OCI-LY7 (cell line): ENCODE results near the gene UGT1A6. TPM values are rescaled to one million over a fixed set of nuclear protein-coding genes. Genes with fewer than 3 reads are reported as not detected.

Source experiments
- BruUV-seq: library from RNA; stranded (reverse); fragments of 400-500 nt; replicated peaks from 2 replicates; lab custom pipeline; 2021; lab: Mats Ljungman, UMichigan
- CTCF ChIA-PET: fragments of 300-600 bp; sonication (Branson Sonifier 250); formaldehyde crosslinking; loops from one replicate; lab custom pipeline; 2022; ENCODE audit warnings: antibody characterized with exemption; ENCODE audit not compliant: unreplicated experiment; lab: Charles Lee
- POLR2A ChIA-PET: fragments of 300-600 bp; sonication (Branson Sonifier 250); formaldehyde crosslinking; loops from one replicate; lab custom pipeline; 2022; ENCODE audit warnings: antibody characterized with exemption; lab: Charles Lee
- DNase-seq: peaks from one replicate; pipeline ENCODE4 v3.0.0-alpha.2; 2015; ENCODE audit warnings: low spot score
- H2AFZ ChIP-seq: fragments of 200-600 bp; sonication (generic), shearing (Covaris generic); 2 replicates; pipeline ENCODE4 v1.6.1; 2014; ENCODE audit warnings: mild to moderate bottlenecking, antibody characterized with exemption, low read length, moderate library complexity
- H3K27ac ChIP-seq: fragments of 200-600 bp; sonication (generic); 2 replicates; pipeline ENCODE4 v1.5.1; 2014; ENCODE audit warnings: mixed run types, low read depth, mild to moderate bottlenecking, moderate library complexity, low read length, inconsistent platforms; ENCODE audit not compliant: poor library complexity, severe bottlenecking
- H3K36me3 ChIP-seq: fragments of 200-600 bp; sonication (generic); 2 replicates; pipeline ENCODE4 v1.6.1; 2014; ENCODE audit warnings: mild to moderate bottlenecking, antibody characterized with exemption, low read length, moderate library complexity, mixed read lengths; ENCODE audit not compliant: insufficient read depth
- H3K4me1 ChIP-seq: fragments of 200-600 bp; sonication (generic); 2 replicates; pipeline ENCODE4 v1.5.1; 2014; ENCODE audit warnings: mild to moderate bottlenecking, low read length; ENCODE audit not compliant: insufficient read depth, poor library complexity, severe bottlenecking
- H3K4me2 ChIP-seq: fragments of 200-600 bp; sonication (generic); 2 replicates; pipeline ENCODE4 v1.6.1; 2014; ENCODE audit warnings: mild to moderate bottlenecking, low read length
- H3K4me3 ChIP-seq: fragments of 200-600 bp; sonication (generic); 2 replicates; pipeline ENCODE4 v1.5.1; 2014; ENCODE audit warnings: mild to moderate bottlenecking, low read depth, low read length; ENCODE audit not compliant: poor library complexity, severe bottlenecking
- H3K79me2 ChIP-seq: fragments of 200-600 bp; sonication (generic); 2 replicates; pipeline ENCODE4 v1.6.1; 2016; ENCODE audit warnings: low read depth, mild to moderate bottlenecking, low read length, moderate library complexity, mixed read lengths; ENCODE audit not compliant: insufficient read depth
- H3K9me2 ChIP-seq: fragments of 200-600 bp; sonication (generic); 2 replicates; pipeline ENCODE4 v1.6.1; 2016; ENCODE audit warnings: mild to moderate bottlenecking, low read length, mixed read lengths; ENCODE audit not compliant: insufficient read depth
- H3K9me3 ChIP-seq: fragments of 200-600 bp; sonication (generic); 2 replicates; pipeline ENCODE4 v1.6.1; 2014; ENCODE audit warnings: mild to moderate bottlenecking, mixed run types, low read length, mixed read lengths
- H4K20me1 ChIP-seq: fragments of 200-600 bp; sonication (generic); 2 replicates; pipeline ENCODE4 v1.6.1; 2014; ENCODE audit warnings: mild to moderate bottlenecking, antibody characterized with exemption, low read length, moderate library complexity, mixed read lengths; ENCODE audit not compliant: insufficient read depth
- CTCF ChIP-seq: fragments of 200-600 bp; sonication (generic); conservative IDR thresholded peaks from 2 replicates; pipeline ENCODE4 v1.5.1; 2014; ENCODE audit warnings: mild to moderate bottlenecking, antibody characterized with exemption, low read length, moderate library complexity, mixed read lengths
- EZH2phosphoT487 ChIP-seq: fragments of 200-600 bp; sonication (generic); IDR thresholded peaks from 2 replicates; pipeline ENCODE4 v1.6.1; 2018; ENCODE audit warnings: low read depth, borderline replicate concordance, mild to moderate bottlenecking, mixed run types, antibody characterized with exemption, low read length, moderate library complexity, mixed read lengths
- intact Hi-C: fragments of 100-400 bp; cut with micrococcal nuclease; formaldehyde crosslinking; loops from one replicate; pipeline ENCODE4 v1.10.0; 2022; ENCODE audit not compliant: unreplicated experiment
- total RNA-seq, 2 experiments: library from RNA; depleted of rRNA in 1 of 2; stranded (reverse); fragments of >200 nt in 1 of 2; shearing (Covaris generic) in 1 of 2; gene quantifications; 2 replicates each; pipeline ENCODE4 v1.2.3, GENCODE V29; 2014 to 2022

Gene UGT1A6
- total RNA-seq, 2 experiments from 2014 or later = not detected

GRCh38 chr2:233772583-233772982 lies 79.9 kb downstream of the UGT1A6 start:
- CTCF ChIA-PET = no interaction called here
- Histone ChIP-seq H3K79me2 (no peaks in the 10 kb centered on the region), H3K4me3 (no peak overlapping the region), H3K36me3 (no peaks in the 10 kb centered on the region), H3K4me1 (no peaks in the 10 kb centered on the region), H3K27ac (no peak overlapping the region), H3K9me3 (no peaks in the 10 kb centered on the region), H3K9me2 (no peaks in the 10 kb centered on the region), H2AFZ (no peak overlapping the region), H4K20me1 (no peaks in the 10 kb centered on the region), H3K4me2 (no peak overlapping the region)
- DNase-seq = no peak
- TF ChIP-seq EZH2phosphoT487 (no peak), CTCF (no peak)
- intact Hi-C loops = no loop called here
- POLR2A ChIA-PET = no interaction called here
- no TSS peak for BruUV-seq

- Histone ChIP-seq H3K9me2 (no peaks in the 10 kb centered on the region), H3K4me2 (no peak overlapping the region), H3K36me3 (no peaks in the 10 kb centered on the region), H3K27ac (no peak overlapping the region), H3K9me3 (no peaks in the 10 kb centered on the region), H3K79me2 (no peaks in the 10 kb centered on the region), H2AFZ (no peak overlapping the region), H3K4me1 (no peaks in the 10 kb centered on the region), H3K4me3 (no peak overlapping the region), H4K20me1 (no peaks in the 10 kb centered on the region)
- no TSS peak for BruUV-seq
- TF ChIP-seq CTCF (no peak), EZH2phosphoT487 (no peak)
- intact Hi-C loops = no loop called here
- DNase-seq = no peak
- POLR2A ChIA-PET = no interaction called here
- CTCF ChIA-PET = no interaction called here
Measured at GRCh38 chr2:233773854-233774253, 81.2 kb downstream of the UGT1A6 start.

GRCh38 chr2:233775414-233775813 lies 82.7 kb downstream of the UGT1A6 start:
- ChIA-PET POLR2A (interaction anchor here (0.6 kb wide), 1 partner anchor 858 kb away, joined by 3 read pairs; no protein-coding TSS in a partner anchor), CTCF (no interaction called here)
- Histone ChIP-seq H3K9me2 (no peaks in the 10 kb centered on the region), H3K4me1 (no peaks in the 10 kb centered on the region), H3K9me3 (no peaks in the 10 kb centered on the region), H4K20me1 (no peaks in the 10 kb centered on the region), H3K4me3 (no peak overlapping the region), H2AFZ (no peak overlapping the region), H3K36me3 (no peaks in the 10 kb centered on the region), H3K4me2 (no peak overlapping the region), H3K79me2 (no peaks in the 10 kb centered on the region), H3K27ac (no peak overlapping the region)
- no peak for TF ChIP-seq EZH2phosphoT487
- no peak for TF ChIP-seq CTCF
- DNase-seq = no peak
- intact Hi-C loops = no loop called here
- BruUV-seq = no TSS peak
